ENCODE measurements around the gene CFAP119.

The CFAP119 gene

DNA sequence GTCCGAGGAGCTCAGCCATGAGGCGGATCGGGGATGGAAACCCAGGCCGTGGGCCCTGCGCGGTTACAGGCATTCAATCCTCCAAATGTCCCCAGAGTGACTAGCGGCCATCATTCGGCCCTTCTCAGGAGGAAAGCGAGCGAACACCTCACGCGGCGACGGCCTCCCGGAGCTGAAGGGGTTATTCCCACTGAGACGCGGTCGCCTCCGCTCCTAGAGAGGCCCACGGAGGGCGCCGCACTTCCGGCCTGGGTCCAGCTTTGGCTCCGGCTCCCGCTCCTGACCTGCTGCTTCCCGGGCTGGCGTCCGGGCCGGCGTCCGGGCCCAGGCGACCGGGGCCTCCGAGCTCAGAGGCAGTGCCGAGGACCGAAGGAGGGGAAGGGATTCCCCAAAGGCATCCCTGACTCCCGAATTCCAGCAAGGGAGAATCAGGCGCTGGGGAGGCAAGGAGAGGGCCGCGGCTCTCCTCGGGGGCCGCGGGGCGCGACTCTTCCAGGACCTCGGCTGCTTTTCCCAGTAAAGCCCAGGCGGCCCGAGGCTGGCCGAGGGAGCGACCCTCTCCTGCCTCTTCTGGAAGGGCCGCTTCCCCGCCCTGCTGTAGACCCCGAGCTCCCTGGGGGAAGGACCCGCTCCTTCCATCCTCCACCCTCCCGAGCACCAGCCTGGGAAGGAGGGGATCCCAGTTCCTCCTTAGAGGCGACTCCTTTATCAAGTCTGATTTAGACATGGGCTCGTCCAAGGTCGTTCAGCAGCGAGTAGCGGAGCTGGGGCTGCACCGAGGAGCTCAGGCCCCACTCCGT is 43.7 kb upstream of the CFAP119 start:
- Histone ChIP-seq H3K27me3 (ENCODE audit: low read depth, low read length) (no peaks in the 10 kb centered on the region), H3K4me1 (ENCODE audit: low read length) (no peaks in the 10 kb centered on the region), H3K9ac (ENCODE audit: low read length) (no peak overlapping the region), H3K4me3 (ENCODE audit: low read length) (no peak overlapping the region), H3K79me2 (ENCODE audit: low read length) (no peaks in the 10 kb centered on the region), H3K9me3 (ENCODE audit: insufficient read depth, low read length) (no peaks in the 10 kb centered on the region), H3K27ac (ENCODE audit: low read length) (no peak overlapping the region), H4K20me1 (ENCODE audit: insufficient read depth, low read length) (no peaks in the 10 kb centered on the region), H3K36me3 (replicated peaks; ENCODE audit: low read depth, low read length) (no peaks in the 10 kb centered on the region), H3K4me2 (ENCODE audit: low read length) (no peak overlapping the region), H2AFZ (ENCODE audit: low read depth, low read length) (no peak overlapping the region)
- TF ChIP-seq, protein P1, sequence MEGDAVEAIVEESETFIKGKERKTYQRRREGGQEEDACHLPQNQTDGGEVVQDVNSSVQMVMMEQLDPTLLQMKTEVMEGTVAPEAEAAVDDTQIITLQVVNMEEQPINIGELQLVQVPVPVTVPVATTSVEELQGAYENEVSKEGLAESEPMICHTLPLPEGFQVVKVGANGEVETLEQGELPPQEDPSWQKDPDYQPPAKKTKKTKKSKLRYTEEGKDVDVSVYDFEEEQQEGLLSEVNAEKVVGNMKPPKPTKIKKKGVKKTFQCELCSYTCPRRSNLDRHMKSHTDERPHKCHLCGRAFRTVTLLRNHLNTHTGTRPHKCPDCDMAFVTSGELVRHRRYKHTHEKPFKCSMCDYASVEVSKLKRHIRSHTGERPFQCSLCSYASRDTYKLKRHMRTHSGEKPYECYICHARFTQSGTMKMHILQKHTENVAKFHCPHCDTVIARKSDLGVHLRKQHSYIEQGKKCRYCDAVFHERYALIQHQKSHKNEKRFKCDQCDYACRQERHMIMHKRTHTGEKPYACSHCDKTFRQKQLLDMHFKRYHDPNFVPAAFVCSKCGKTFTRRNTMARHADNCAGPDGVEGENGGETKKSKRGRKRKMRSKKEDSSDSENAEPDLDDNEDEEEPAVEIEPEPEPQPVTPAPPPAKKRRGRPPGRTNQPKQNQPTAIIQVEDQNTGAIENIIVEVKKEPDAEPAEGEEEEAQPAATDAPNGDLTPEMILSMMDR (IDR thresholded peaks at IDR 0.05; ENCODE audit: low read depth, low read length): no peak
- no peak for TF ChIP-seq EZH2phosphoT487 (IDR thresholded peaks at IDR 0.05; ENCODE audit: low read depth)

DNA sequence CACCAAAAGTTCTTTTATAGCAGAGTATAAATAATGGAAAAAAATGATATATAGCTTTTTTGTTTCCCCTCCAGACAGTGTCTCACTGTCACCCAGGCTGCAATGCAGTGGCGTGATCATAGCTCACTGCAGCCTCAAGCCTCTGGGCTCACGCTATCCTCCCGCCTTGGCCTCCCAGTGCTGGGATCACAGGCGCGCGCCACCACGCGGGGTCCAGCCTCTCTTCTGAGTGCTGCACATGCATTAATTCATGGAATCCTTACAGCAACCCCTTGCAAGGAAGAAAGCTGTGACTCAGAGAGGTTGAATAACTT is 43.2 kb upstream of the CFAP119 start:
- Histone ChIP-seq H3K4me3 (ENCODE audit: low read length) (no peak overlapping the region), H3K27ac (ENCODE audit: low read length) (no peak overlapping the region), H2AFZ (ENCODE audit: low read depth, low read length) (no peak overlapping the region), H3K9me3 (ENCODE audit: insufficient read depth, low read length) (no peaks in the 10 kb centered on the region), H3K4me1 (ENCODE audit: low read length) (no peaks in the 10 kb centered on the region), H3K36me3 (replicated peaks; ENCODE audit: low read depth, low read length) (no peaks in the 10 kb centered on the region), H3K4me2 (ENCODE audit: low read length) (no peak overlapping the region), H3K79me2 (ENCODE audit: low read length) (no peaks in the 10 kb centered on the region), H3K9ac (ENCODE audit: low read length) (no peak overlapping the region), H3K27me3 (ENCODE audit: low read depth, low read length) (no peaks in the 10 kb centered on the region), H4K20me1 (ENCODE audit: insufficient read depth, low read length) (no peaks in the 10 kb centered on the region)
- TF ChIP-seq EZH2phosphoT487 (IDR thresholded peaks at IDR 0.05; ENCODE audit: low read depth): no peak
- TF ChIP-seq, protein P1 (IDR thresholded peaks at IDR 0.05; ENCODE audit: low read depth, low read length): no peak

DNA sequence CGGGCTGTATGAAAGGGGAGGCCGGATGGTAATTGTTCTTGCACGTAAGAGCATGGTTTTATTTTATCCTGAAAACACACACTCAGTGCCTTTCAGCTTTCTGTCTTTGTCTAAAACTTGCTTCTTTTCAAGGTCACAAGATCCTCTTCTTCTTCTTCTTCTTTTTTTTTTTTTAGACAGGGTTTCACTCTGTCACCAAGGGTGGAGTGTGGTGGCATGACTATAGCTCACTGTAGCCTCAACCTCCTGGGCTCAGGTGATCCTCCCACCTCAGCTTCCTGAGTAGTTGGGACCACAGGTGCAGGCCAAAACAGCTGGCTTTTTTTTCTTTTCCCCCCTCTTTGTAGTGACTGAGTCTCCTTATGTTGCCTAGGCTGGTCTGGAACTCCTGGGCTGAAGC is 41.1 kb upstream of the CFAP119 start:
- H3K79me2 ChIP-seq (ENCODE audit: low read length): no peaks in the 10 kb centered on the region
- no peak overlapping the region for H3K27ac ChIP-seq (ENCODE audit: low read length)
- H3K4me3 ChIP-seq (ENCODE audit: low read length): no peak overlapping the region
- no peak overlapping the region for H3K9ac ChIP-seq (ENCODE audit: low read length)
- no peaks in the 10 kb centered on the region for H3K4me1 ChIP-seq (ENCODE audit: low read length)
- no peak for TF ChIP-seq EZH2phosphoT487 (IDR thresholded peaks at IDR 0.05; ENCODE audit: low read depth)
- TF ChIP-seq, protein P1 (IDR thresholded peaks at IDR 0.05; ENCODE audit: low read depth, low read length): no peak
- no peaks in the 10 kb centered on the region for H3K36me3 ChIP-seq (replicated peaks; ENCODE audit: low read depth, low read length)
- no peak overlapping the region for H3K4me2 ChIP-seq (ENCODE audit: low read length)
- H4K20me1 ChIP-seq (ENCODE audit: insufficient read depth, low read length): no peaks in the 10 kb centered on the region
- H3K9me3 ChIP-seq (ENCODE audit: insufficient read depth, low read length): no peaks in the 10 kb centered on the region
- no peak overlapping the region for H2AFZ ChIP-seq (ENCODE audit: low read depth, low read length)
- no peaks in the 10 kb centered on the region for H3K27me3 ChIP-seq (ENCODE audit: low read depth, low read length)

DNA sequence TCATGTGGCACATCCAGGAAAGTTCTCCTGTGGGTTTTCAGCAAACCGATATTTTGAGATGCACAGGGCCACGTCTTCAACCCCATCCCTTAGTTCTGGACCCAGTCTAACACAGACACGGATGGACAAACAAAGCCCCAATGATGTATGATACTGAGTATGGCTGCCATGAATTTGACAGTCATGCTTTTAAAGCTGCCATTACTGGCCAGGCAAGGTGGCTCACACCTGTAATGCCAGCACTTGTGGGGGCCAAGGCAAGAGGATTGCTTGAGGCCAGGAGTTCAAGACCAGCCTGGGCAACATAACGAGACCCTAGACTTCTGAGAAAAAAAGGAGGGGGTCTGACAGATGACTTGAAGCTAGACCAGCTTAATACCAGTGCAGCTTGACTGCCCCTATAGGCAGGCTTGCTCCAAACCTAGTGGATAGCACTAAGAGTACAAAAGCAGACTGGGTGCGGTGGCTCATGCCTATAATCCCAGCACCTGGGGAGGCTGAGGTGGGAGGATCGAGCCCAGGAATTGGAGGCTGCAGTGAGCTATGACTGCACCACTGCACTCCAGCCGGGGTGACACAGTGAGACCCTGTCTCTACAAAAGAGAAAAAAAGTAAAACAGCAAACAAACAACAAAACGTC is 35.9 kb upstream of the CFAP119 start:
- H3K27me3 ChIP-seq (ENCODE audit: low read depth, low read length): no peaks in the 10 kb centered on the region

More for the DNA sequence above, 35.9 kb upstream of the CFAP119 start:
- no peaks in the 10 kb centered on the region for H3K9me3 ChIP-seq (ENCODE audit: insufficient read depth, low read length)
- no peaks in the 10 kb centered on the region for H3K4me1 ChIP-seq (ENCODE audit: low read length)
- TF ChIP-seq, protein P1 (IDR thresholded peaks at IDR 0.05; ENCODE audit: low read depth, low read length): no peak
- no peak for TF ChIP-seq EZH2phosphoT487 (IDR thresholded peaks at IDR 0.05; ENCODE audit: low read depth)
- no peak overlapping the region for H3K4me3 ChIP-seq (ENCODE audit: low read length)
- no peak overlapping the region for H3K4me2 ChIP-seq (ENCODE audit: low read length)
- H3K79me2 ChIP-seq (ENCODE audit: low read length): no peaks in the 10 kb centered on the region
- no peak overlapping the region for H3K27ac ChIP-seq (ENCODE audit: low read length)
- H3K9ac ChIP-seq (ENCODE audit: low read length): no peak overlapping the region
- no peak overlapping the region for H2AFZ ChIP-seq (ENCODE audit: low read depth, low read length)
- no peaks in the 10 kb centered on the region for H4K20me1 ChIP-seq (ENCODE audit: insufficient read depth, low read length)
- no peaks in the 10 kb centered on the region for H3K36me3 ChIP-seq (replicated peaks; ENCODE audit: low read depth, low read length)
